Muscle layer of duodenum (tissue), 2 donors: ENCODE data around the gene NTHL1.

Experiments used
- H3K27ac ChIP-seq: one replicate; pipeline ENCODE4 v1.7.0; 2013; ENCODE audit warnings: mild to moderate bottlenecking, low read length
- H3K27me3 ChIP-seq: one replicate; pipeline ENCODE4 v1.7.0; 2013; ENCODE audit warnings: low read depth, mild to moderate bottlenecking, control low read depth, low read length
- H3K36me3 ChIP-seq, 2 donors: one replicate each; pipeline ENCODE4 v1.7.0; 2013; ENCODE audit warnings: low read length in 2 of 2, control low read depth in 1 of 2, mild to moderate bottlenecking in 1 of 2; ENCODE audit not compliant: insufficient read depth in 2 of 2, control insufficient read depth in 1 of 2
- H3K4me1 ChIP-seq, 2 donors: one replicate each; pipeline ENCODE4 v1.7.0; 2013; ENCODE audit warnings: low read length in 2 of 2, mild to moderate bottlenecking in 2 of 2, control low read depth in 1 of 2, moderate library complexity in 1 of 2; ENCODE audit not compliant: insufficient read depth in 2 of 2, control insufficient read depth in 1 of 2
- H3K4me3 ChIP-seq, 2 donors: one replicate each; pipeline ENCODE4 v1.7.0; 2013; ENCODE audit warnings: low read length in 2 of 2, low read depth in 1 of 2, mild to moderate bottlenecking in 1 of 2
- H3K9me3 ChIP-seq, 2 donors: one replicate each; pipeline ENCODE4 v1.7.0; 2013; ENCODE audit warnings: low read length in 2 of 2, control low read depth in 1 of 2, mild to moderate bottlenecking in 1 of 2; ENCODE audit not compliant: control insufficient read depth in 1 of 2
- donor health status: healthy.

Gene NTHL1

DNA sequence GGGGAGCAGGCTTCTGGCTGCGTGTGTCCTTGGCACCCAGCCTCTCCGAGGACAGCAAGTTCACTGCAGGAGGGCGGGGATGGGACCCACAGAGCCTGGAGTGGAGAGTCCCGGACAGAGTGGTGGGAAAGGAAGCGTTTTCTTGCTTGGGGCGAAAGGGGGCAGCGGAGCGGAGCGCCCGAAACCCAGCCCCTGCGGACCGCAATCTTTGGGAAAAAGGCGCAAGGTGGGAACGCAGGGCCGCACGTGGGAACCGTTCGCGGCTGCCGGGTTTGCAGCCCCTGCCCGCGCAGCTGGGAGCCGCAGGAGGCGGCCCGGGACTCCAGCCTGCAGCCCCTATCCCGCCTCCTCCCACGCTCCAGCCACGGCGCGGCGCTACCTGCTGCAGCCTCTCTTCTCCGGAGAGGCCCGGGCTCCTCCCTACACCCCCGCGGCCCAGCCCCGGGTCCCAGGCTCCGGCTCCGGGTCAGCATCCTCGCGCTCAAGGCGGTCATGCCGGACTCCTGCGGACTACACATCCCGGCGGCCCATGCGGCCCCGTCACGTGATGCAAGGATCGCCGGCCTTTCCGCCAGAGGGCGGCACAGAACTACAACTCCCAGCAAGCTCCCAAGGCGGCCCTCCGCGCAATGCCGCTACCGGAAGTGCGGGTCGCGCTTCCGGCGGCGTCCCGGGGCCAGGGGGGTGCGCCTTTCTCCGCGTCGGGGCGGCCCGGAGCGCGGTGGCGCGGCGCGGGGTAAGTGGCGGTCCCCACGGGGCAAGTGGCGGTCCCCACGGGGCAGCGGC is at the start of gene NTHL1, which contains the start of gene TSC2:
TSS of gene NTHL1 (minus strand) at position 505 of the 786 bp plus-strand sequence. CDS start at position 494, 11 bp downstream.
TSS of gene TSC2 (plus strand) at position 656 of the 786 bp plus-strand sequence. CDS start 631 bp downstream, outside the sequence.
- Histone ChIP-seq H3K27ac (peak within 1 kb of the TSS; percentile 21), H3K4me3 (peak within 1 kb of the TSS; percentile 90 to 98), H3K4me1 (peaks cover 7 to 38% of the 10 kb centered on the region in 2 donors), H3K9me3 (no peaks in the 10 kb centered on the region), H3K27me3 (no peaks in the 10 kb centered on the region), H3K36me3 (peaks cover 3 to 8% of the 10 kb centered on the region in 2 donors)

DNA sequence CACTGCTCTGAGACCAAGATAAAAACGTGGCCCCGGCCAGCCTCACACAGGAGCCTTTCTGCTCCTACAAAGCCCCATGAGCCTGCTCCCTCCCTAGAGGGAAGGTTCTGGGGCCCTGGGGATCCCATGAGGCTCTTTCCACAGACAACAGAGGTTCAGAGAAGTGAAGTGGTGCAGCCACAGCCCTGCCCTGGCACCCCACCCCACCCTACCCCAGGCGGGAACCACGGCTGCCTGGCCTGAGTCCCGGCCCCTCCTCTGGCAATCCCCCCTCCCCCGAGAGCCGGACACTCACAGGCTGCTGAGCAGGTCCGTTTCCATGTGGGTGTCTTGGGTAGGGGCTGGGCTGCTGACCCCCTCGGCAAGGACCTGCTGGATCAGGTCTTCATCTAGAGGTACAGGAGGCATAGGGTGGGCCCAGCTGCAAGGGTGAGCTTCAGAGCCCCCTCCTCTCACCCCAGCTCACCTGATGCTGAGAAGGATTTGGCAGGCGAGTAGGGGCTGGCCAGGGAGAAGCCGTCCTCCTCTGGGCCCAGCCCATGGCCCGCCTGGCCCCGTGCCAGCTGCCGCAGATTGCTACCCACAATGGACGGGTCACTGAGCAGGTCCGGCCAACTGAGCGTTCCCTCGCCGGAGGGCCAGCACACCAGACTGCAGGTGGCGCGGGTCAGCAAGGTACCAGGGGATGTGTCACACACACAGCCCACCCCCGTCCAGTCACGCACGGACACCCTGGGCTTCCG is 49.4 kb upstream of the NTHL1 start:
- H3K4me3 ChIP-seq = no peak overlapping the region
- H3K4me1 ChIP-seq = peaks cover 0 to 9% of the 10 kb centered on the region in 2 donors
- no peaks in the 10 kb centered on the region for H3K27me3 ChIP-seq
- no peaks in the 10 kb centered on the region for H3K9me3 ChIP-seq
- no peak overlapping the region for H3K27ac ChIP-seq
- H3K36me3 ChIP-seq = peaks cover 17 to 68% of the 10 kb centered on the region in 2 donors

DNA sequence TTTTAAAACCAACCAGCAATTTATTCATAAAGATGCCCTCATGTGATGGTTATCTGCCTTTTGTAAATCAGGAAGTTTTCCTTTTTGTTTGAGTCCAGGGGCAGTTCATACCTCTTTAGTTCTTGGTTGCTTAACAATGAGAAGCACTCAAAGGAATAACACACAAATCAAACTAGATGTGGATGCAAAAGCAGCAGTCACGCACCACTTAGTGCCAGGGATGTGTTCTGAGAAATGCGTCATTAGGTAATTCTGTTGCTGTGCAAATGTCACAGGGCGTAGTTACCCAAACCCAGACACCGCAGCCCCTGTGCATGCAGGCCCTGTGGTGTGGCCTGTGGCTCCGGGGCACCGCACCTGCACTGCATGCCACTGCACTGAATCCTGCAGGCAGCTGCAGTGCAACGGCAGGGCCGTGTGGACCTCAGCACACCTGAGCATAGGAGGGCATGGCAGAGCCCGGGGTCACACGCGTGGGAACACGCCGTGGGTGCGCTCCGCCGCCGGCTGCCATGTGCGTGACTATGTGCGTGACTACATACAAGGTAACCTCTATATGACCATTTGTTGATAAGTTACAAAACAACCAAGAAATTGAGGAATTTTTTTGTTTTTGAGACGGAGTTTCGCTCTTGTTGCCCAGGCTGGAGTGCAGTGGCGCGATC is 48.4 kb upstream of the NTHL1 start:
- Histone ChIP-seq H3K27ac (no peak overlapping the region), H3K4me3 (no peak overlapping the region), H3K27me3 (no peaks in the 10 kb centered on the region), H3K9me3 (no peaks in the 10 kb centered on the region), H3K4me1 (peaks cover 0 to 17% of the 10 kb centered on the region in 2 donors), H3K36me3 (peaks cover 17 to 74% of the 10 kb centered on the region in 2 donors)

DNA sequence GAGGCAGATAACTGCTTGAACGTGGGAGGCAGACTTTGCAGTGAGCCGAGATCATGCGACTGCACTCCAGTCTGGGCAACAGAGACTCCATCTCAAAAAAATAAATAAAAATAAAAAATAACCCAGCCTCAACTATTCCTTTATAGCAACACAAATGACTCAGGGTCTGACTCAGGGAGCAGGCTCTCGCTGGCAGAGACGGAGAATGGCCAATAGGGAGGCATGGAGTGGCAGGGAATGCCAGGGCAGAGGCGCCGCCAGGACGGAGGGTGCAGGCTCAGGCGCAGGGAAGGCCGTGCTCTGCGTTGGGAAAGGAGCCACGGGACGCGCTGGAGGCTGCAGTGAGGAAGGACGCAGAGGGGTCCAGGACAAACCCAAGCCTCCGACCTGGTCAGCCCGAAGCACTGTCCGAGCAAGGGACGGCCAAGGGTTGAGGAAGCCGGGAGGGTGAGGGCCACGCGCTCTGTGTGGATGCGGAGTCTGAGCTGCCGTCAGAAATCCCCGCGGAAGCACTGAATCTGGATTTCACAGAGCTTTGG is 47.8 kb upstream of the NTHL1 start:
- peaks cover 0 to 17% of the 10 kb centered on the region in 2 donors for H3K4me1 ChIP-seq
- H3K27me3 ChIP-seq = no peaks in the 10 kb centered on the region
- H3K27ac ChIP-seq = no peak overlapping the region
- H3K9me3 ChIP-seq = no peaks in the 10 kb centered on the region
- H3K4me3 ChIP-seq = no peak overlapping the region
- H3K36me3 ChIP-seq = peaks cover 17 to 79% of the 10 kb centered on the region in 2 donors

DNA sequence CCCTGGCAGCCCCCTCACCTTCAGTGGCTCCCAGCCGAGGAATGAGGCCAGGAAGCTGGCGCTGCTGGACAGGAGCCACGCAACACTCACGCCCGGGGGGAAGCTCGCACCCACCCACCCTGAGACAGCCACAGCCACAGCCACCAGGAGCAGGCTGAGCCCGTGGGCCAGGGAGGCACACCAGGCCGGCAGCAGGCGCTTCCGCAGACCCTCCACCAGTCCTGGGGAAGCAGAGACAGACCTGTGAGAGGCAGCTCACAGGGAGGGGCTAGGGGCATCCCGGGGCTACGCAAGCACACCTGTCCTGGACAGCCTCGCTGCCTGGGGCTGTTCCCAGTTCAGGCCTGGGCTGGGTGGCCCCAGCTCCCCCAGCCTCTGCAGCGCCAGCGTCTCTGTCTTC is 46.2 kb upstream of the NTHL1 start:
- Histone ChIP-seq H3K27me3 (no peaks in the 10 kb centered on the region), H3K4me1 (peaks cover 0 to 17% of the 10 kb centered on the region in 2 donors), H3K27ac (no peak overlapping the region), H3K9me3 (no peaks in the 10 kb centered on the region), H3K36me3 (peaks cover 17 to 79% of the 10 kb centered on the region in 2 donors), H3K4me3 (no peak overlapping the region)

DNA sequence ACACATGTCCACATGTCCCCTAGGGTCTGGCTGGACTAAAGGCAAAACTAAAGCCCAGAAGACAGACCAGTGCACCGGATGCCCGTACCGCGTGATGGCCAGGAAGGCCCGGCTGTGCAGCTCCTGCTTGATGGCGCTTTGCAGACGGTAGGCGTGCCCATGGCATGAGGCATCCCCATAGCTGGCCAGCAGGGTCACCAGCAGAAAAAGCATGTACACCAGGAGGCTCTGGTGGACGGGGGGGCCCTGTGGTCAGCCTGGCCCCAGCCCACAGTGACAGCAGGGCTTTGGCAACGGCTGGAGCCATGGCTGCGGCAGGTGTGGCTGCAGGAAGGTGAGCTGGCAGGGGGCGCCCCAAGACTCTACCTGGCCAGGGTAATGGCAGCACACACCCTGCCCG is 45.2 kb upstream of the NTHL1 start:
- Histone ChIP-seq H3K27ac (no peak overlapping the region), H3K27me3 (no peaks in the 10 kb centered on the region), H3K4me3 (no peak overlapping the region), H3K9me3 (no peaks in the 10 kb centered on the region), H3K4me1 (peaks cover 0 to 17% of the 10 kb centered on the region in 2 donors), H3K36me3 (peaks cover 17 to 88% of the 10 kb centered on the region in 2 donors)

DNA sequence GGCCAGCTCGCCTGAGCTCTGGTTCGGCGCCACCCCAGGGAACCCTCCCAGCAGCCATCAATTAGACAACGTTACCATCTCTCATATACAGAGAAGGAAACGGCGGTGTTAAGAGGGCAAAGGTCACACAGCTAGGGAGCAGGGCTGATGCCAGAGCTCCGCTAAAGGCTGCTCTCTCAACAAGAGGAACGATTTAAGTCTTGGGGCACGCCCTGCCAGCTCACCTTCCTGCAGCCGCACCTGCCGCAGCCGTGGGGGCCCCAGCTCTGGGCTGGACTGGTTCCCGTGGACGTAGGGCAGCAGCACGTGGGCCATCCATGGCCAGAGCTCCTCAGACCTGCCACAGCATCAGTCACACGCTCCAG is 44.6 kb upstream of the NTHL1 start:
- peaks cover 0 to 17% of the 10 kb centered on the region in 2 donors for H3K4me1 ChIP-seq
- peak overlapping the region; percentile 26 to 35 for H3K4me3 ChIP-seq
- H3K36me3 ChIP-seq = peaks cover 17 to 90% of the 10 kb centered on the region in 2 donors
- no peaks in the 10 kb centered on the region for H3K27me3 ChIP-seq
- no peak overlapping the region for H3K27ac ChIP-seq
- no peaks in the 10 kb centered on the region for H3K9me3 ChIP-seq

DNA sequence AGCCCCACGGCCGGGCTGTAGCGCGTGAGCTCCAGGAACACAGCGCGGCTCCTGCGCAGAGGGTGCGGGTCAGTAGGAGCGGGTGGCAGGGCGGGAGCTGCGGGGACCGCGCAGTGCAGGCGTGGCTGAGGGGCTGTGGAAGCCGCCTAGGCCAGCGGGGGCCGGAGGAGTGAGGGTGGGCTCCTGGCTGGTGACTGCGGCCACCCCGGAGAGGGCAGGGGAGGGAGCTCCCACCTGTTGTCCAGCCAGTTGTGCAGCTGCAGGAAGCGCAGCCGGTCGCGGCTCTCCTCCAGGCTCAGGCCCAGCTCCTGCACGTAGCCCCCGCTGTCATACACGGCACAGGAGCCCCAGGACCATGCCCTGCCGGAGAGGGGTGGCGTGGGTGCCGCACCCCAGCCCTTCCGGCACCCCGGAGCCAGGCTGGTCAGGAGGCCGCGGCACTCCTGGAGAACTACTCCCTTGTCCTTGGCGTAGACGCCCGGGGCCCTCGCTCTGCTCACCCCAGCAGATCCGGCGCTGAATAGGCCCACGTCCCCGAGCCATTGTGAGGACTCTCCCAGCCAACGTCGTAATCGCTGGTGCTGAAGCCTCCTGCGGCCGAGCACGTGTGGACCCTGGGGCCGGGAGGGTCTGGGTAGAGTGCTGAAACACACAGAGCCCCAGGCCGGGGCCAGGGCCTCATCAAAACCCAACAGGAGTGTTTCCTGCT is 44.1 kb upstream of the NTHL1 start:
- no peak overlapping the region for H3K27ac ChIP-seq
- H3K9me3 ChIP-seq = no peaks in the 10 kb centered on the region
- no peaks in the 10 kb centered on the region for H3K27me3 ChIP-seq
- peaks cover 17 to 90% of the 10 kb centered on the region in 2 donors for H3K36me3 ChIP-seq
- peaks cover 0 to 17% of the 10 kb centered on the region in 2 donors for H3K4me1 ChIP-seq
- H3K4me3 ChIP-seq = peak overlapping the region; percentile 26 to 35

DNA sequence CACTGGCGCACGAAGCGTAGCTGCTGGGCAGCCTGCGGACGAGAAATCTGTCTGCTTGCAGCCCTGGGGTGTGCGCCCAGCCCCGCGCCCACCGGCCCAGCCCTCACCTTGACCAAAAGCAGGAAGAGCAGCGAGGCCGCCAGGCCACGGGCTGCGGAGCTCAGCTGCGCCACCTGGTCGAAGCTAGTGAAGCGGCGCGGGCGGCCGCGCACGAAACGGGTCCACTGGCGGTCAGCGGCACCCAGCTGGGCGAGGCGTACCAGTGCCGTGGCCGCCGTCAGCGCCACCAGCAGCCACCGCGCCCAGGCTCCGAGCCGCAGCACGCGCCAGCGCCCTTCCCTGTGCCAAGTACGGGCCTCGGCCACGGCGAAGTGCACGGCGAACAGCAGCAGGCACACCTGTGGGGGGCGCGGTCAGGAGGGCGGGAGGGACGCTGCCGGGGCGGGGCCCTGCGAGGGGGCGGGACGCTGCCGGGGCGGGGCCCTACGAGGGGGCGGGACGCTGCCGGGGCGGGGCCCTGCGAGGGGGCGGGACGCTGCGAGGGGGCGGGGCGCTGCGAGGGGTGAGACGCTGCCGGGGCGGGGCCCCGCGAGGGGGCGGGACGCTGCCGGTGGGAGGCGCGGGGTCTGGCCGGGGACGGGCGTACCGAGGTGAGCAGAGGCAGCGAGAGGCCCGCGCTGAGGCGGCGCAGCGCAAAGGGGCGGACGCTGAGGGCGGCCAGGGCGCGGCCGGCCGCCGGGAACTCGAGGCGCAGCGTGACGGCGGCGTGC is 43.3 kb upstream of the NTHL1 start:
- H3K36me3 ChIP-seq = peaks cover 14 to 94% of the 10 kb centered on the region in 2 donors
- H3K27ac ChIP-seq = no peak overlapping the region
- H3K9me3 ChIP-seq = no peaks in the 10 kb centered on the region
- peak overlapping the region in 1 of 2 donors; percentile 35 for H3K4me3 ChIP-seq
- peaks cover 0 to 17% of the 10 kb centered on the region in 2 donors for H3K4me1 ChIP-seq
- H3K27me3 ChIP-seq = no peaks in the 10 kb centered on the region

DNA sequence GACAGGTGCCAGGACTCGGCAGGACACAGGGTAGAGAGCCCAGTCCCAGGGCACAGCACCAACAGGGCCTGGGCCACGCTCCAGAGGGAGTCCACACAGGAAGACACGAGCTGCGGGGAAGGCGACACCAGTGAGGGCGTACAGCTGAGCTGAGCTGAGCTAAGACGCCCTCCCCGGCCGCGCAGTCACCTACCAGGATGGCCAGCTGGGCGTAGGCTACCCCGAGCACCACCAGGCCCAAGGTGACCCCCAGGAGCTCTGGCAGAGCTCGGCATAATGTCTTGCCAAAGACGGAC is 42.8 kb upstream of the NTHL1 start:
- no peak overlapping the region for H3K4me3 ChIP-seq
- no peaks in the 10 kb centered on the region for H3K9me3 ChIP-seq
- H3K36me3 ChIP-seq = peaks cover 9 to 93% of the 10 kb centered on the region in 2 donors
- peaks cover 0 to 17% of the 10 kb centered on the region in 2 donors for H3K4me1 ChIP-seq
- no peaks in the 10 kb centered on the region for H3K27me3 ChIP-seq
- H3K27ac ChIP-seq = no peak overlapping the region
